HG03565 (cell line): Measurements from ENCODE around the gene MCOLN1.
"Not testable (repeated sequence)": the region's sequence is repeated elsewhere in the genome, so short reads cannot be mapped to it uniquely, and the experiment has no call there.

ENCODE experiments used
- ATAC-seq: cut with Tn5 transposase; IDR thresholded peaks from one replicate; pipeline ENCODE4 v1.9.1; 2021; ENCODE audit warnings: mild to moderate bottlenecking, moderate library complexity; ENCODE audit not compliant: unreplicated experiment

The MCOLN1 gene

DNA sequence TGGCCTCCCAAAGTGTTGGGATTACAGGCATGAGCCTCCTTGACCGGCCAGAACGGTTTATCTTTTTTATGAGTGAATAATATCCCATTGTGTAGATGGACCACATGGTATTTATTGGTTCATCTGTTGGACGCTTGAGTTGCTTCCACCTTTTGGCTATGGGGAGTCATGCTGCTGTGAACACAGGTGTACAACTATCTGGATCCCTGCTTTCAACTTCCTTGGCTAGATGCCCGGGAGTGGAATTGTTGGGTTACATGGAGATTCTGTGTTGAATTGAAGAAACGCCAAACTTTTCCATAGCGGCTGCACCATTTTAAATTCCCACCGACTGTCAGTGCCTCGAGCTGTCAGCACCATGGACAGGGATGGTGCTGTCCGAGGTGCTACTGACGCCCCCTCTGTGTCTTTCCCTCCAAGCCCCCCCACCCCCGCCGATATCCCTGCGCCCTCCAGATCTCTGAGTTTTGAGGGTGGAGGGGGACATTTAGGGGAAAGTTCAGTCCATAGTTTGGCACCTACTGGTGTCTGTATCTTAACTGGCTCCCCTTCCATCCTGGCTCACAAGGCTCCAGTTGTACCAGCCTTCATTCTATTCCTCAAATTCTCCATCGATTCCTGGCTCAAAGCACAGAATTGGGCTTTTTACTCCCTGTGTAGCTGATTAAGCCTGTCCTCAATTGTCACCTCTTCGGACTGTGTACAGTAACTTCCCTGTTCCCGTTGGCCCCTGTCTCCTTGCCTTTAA, 40.4 kb downstream of the MCOLN1 start:
- ATAC-seq, result no peak

DNA sequence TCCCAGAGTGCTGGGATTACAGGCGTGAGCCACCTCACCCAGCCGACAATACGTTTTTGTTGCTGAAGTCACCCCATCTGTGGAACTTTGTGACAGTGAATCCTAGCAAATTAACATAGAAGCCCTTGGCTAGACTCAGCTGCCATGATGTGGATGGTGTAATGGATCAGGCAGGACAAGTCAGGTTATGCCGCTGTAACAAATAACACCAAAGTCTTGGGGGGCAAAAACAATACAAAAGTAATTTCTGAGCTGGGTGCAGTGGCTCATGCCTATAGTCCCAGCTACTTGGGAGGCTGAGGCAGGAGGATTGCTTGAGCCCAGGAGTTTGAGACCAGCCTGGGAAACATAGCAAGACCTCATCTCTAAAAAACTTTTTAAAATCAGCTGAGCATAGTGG, 42.4 kb downstream of the MCOLN1 start:
- no peak for ATAC-seq

DNA sequence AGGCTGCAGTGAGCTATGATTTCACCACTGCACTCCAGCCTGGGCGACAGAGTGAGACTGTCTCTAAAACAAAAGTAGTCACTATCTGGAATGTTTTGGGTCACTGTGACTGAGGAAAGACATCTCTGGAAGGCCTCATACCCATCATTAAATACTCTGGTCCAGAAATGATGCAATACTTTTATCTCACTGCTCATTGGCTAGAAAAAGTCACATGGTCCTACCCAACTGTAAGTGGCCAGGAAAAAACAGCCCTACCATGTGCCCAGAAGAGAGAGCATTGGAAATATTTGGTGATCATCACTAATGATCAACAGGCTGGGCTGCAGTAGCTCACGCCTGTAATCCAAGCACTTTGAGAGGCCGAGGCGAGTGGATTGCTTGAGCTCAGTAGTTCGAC, 42.9 kb downstream of the MCOLN1 start:
- ATAC-seq, result no peak

DNA sequence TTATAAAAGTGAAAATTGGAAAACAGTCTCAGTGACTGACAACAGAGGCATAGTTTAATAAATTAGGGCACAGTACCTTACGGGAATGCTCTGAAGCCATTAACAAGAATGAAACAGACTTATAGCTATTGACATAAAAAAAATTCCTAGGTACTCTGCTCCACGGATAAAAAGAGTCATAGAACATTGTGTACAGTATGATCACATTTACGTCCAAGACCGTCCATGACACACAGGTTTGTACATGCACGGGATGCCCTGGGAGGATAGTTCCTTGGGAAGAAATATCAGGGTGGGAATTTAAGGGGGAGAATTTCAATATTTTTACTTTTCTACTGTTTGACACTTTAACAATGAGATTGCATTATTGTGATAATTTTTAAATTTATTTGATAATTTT, 48.3 kb downstream of the MCOLN1 start:
- no peak for ATAC-seq

DNA sequence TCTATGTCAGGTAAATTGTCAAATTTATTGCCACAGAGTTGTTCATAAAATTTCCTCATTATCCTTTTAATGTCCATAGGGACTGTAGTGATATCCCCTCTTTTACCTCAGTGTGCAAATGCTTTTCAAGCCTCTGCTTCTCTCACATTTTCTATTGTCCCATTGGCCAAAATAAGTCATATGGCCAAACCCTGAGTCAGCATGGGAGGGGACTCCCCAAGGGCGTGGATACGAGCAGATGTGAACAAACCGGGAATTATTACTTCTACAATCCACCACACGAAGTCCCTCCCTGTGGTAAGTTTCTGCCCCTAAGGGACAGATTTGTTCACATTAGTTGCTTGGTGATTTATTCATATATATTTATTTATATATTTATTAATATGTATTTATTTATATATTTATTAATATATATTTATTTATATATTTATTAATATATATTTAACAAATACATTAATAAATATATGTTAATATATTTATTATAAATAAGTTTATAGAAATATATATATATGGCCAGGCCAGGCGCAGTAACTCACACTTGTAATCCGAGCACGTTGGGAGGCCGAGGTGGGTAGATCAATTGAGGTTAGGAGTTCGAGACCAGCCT, 53.1 kb downstream of the MCOLN1 start:
- no peak for ATAC-seq

DNA sequence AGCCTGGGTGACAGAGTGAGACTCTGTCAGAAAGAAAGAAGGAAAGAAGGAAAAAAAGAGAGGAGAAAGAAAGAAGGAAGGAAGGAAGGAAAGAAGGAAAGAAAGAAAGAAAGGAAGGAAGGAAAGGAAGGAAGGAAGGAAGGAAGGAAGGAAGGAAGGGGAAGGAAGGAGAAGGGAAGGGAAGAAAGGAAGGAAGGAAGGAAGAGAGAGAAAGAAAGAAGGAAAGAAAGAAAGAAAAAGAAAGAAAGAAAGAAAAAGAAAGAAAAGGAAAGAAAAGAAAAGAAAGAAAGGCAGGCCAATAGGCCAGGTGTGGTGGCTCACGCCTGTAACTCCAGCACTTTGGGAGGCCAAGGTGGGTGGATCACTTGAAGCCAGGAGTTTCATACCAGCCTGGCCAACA, 55.0 kb downstream of the MCOLN1 start:
- not testable (repeated sequence) for ATAC-seq

DNA sequence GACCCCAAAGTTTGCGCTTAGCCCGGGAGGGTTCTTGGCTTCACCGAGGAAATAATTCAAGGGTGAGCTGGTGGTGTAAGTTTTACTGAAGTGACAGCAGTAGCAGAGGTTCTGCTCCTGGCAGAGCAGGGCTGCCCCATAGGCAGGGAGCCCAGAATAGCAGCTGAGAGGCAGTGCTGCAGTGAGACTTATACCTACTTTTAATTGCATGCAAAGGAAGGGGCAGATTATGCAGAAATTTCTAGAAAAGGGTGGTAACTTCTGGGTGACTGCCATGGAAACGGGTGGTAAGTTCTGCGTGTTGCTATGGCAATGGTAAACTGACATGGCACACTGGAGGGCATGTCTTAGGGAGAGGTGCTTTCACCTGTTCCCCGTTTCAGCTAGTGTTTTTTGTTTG, 55.7 kb downstream of the MCOLN1 start:
- no peak for ATAC-seq

DNA sequence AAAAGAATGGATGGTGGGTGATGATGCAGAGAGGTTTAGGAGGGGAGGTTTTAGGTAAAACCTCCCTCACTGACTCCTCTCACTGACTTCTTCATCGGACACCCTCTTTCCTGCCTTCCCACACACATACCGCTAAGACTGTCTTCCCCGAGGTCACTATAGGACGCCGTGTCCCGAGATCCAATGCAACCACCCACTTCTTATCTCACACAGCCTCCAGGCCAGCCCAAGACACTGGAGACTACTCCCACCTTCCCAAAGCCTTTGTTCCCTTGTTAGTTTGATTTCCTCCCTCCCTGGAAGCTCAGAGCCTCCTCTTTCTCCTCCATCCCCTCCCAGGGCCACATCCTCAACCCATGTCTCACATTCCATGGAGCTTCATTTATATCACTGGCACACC, 56.8 kb downstream of the MCOLN1 start:
- ATAC-seq, result no peak

DNA sequence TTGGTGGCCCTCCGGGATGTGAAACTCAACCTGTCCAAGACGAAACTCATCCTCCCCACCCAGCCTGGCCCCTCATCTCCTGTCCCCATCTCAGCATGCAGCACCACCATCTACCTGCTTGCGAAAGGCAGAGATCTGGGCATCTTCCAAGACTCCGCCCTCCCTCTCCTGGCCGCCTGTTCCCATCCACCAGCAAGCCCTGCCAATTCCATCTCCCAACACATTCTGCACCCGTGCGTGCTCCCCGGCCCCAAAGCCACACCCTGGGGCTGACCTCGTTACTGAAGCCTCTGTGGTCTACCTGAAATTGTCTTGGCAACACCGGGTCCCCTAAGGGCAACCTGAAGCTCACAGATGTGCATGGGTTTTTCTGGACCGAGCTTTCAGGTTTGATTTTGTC, 60.0 kb downstream of the MCOLN1 start:
- ATAC-seq, result no peak
